Measurements from ENCODE around the gene THSD7B. TPM values are rescaled to one million over a fixed set of nuclear protein-coding genes. Genes with fewer than 3 reads are reported as not detected.

THSD7B gene
- total and polyA plus RNA-seq, 9 of the 15 experiments (the other 6 are each of a cell fraction or from before 2014, with no cell fraction given), result not detected

DNA sequence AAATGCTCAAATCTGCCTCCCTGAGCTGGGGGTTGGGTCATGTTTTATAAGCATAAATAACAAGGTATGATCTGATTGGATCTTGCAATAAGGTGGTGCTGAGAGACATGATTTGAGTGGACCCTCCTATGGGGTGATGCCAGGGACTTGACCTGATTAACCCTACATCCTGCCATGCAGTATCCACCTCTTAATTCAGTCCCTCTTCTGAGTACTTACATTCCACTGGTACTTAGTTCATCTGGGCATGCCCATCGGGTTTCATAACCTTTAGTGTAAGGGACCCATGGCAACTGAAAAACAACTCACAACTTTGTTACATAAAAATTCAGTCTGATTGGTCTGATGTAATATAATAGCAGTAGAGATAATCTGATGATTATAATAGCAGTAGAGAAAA lies 801.0 kb downstream of the THSD7B start:
- CTCF ChIA-PET (ENCODE audit: low intra/inter-chr PET ratio), result no interaction called here
- FAIRE-seq, result no peak
- BruUV-seq (replicated peaks), result no TSS peak

DNA sequence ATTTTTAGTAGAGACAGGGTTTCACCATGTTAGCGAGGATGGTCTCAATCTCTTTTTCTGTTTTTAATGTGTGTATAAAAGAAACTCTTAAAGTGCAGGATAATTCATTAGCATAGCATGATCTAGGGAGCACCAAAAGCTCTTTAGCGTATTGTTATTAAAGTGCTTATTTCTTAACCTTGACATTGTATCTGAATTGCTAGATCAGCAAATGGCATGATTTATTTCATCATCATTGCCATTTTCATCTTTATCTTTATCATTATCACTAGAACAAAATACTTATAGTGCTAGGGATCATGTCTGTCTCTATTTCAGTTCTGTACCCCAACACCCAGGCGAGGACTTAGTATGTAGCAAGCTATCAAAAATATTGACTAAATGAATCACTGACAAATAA lies 805.1 kb downstream of the THSD7B start:
- no peaks in the 10 kb centered on the region for H4K20me1 ChIP-seq (replicated peaks; ENCODE audit: control insufficient read depth, insufficient read depth, low read length)
- ATAC-seq, result no peak
- no peak for FAIRE-seq
- intact Hi-C loops (cut with micrococcal nuclease), result no loop called here
- no peaks in the 10 kb centered on the region for H3K36me3 ChIP-seq (ENCODE audit: control insufficient read depth, insufficient read depth, low read length)
- CTCF ChIA-PET (ENCODE audit: low intra/inter-chr PET ratio), result no interaction called here
- no peaks in the 10 kb centered on the region for H3K4me1 ChIP-seq (replicated peaks in 1 of 2; ENCODE audit: control insufficient read depth in 2 of 2, insufficient read depth in 2 of 2, low read length in 2 of 2)
- DNase-seq (ENCODE audit: extremely low read depth in 1 of 4, low spot score in 3 of 4), result no peak
- no peak overlapping the region for H3K27ac ChIP-seq (ENCODE audit: extremely low read depth, low read depth, low read length)
- POLR2A ChIA-PET, result interaction anchor here (0.6 kb wide), 1 partner anchor 935 kb away, joined by 3 read pairs; no protein-coding TSS in a partner anchor
- peaks cover 4% of the 10 kb centered on the region; the same call in 1 of the 2 replicates for H3K9me3 ChIP-seq (replicated peaks; ENCODE audit: control insufficient read depth, insufficient read depth, low read depth, low read length)
- no peak overlapping the region for H2AFZ ChIP-seq (ENCODE audit: low read depth, low read length)
- WGBS (ENCODE audit: insufficient coverage, low coverage, missing lambda C conversion rate), result 4% methylated on average over 3 of the region's 3 CpGs
- no peak overlapping the region for H3K4me3 ChIP-seq
- in situ Hi-C loops (cut with MboI), result no loop called here
- H3K4me2 ChIP-seq (ENCODE audit: insufficient read depth, low read length), result no peak overlapping the region
- no peaks in the 10 kb centered on the region for H3K79me2 ChIP-seq (ENCODE audit: control insufficient read depth, insufficient read depth, low read length)
- H3K27me3 ChIP-seq (ENCODE audit: control insufficient read depth in 2 of 2, insufficient read depth in 2 of 2, low read length in 2 of 2), result no peaks in the 10 kb centered on the region
- no TSS peak for BruUV-seq (replicated peaks)
- H3K9me1 ChIP-seq (ENCODE audit: control insufficient read depth, insufficient read depth, low read length), result no peaks in the 10 kb centered on the region
- no peak overlapping the region for H3K9ac ChIP-seq (ENCODE audit: insufficient read depth in 1 of 2, low read depth in 2 of 2, low read length in 2 of 2)
- TF ChIP-seq ZNF282 (CRISPR knock-in tag; IDR thresholded peaks at IDR 0.05), result no peak
- no peak for TF ChIP-seq ARNT (IDR thresholded peaks at IDR 0.05)
- no peak for TF ChIP-seq ZNF764 (CRISPR knock-in tag; IDR thresholded peaks at IDR 0.05; ENCODE audit: low read depth)
- TF ChIP-seq, protein P1, sequence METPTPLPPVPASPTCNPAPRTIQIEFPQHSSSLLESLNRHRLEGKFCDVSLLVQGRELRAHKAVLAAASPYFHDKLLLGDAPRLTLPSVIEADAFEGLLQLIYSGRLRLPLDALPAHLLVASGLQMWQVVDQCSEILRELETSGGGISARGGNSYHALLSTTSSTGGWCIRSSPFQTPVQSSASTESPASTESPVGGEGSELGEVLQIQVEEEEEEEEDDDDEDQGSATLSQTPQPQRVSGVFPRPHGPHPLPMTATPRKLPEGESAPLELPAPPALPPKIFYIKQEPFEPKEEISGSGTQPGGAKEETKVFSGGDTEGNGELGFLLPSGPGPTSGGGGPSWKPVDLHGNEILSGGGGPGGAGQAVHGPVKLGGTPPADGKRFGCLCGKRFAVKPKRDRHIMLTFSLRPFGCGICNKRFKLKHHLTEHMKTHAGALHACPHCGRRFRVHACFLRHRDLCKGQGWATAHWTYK (CRISPR knock-in tag; IDR thresholded peaks at IDR 0.05), result no peak
- TF ChIP-seq, protein P2, sequence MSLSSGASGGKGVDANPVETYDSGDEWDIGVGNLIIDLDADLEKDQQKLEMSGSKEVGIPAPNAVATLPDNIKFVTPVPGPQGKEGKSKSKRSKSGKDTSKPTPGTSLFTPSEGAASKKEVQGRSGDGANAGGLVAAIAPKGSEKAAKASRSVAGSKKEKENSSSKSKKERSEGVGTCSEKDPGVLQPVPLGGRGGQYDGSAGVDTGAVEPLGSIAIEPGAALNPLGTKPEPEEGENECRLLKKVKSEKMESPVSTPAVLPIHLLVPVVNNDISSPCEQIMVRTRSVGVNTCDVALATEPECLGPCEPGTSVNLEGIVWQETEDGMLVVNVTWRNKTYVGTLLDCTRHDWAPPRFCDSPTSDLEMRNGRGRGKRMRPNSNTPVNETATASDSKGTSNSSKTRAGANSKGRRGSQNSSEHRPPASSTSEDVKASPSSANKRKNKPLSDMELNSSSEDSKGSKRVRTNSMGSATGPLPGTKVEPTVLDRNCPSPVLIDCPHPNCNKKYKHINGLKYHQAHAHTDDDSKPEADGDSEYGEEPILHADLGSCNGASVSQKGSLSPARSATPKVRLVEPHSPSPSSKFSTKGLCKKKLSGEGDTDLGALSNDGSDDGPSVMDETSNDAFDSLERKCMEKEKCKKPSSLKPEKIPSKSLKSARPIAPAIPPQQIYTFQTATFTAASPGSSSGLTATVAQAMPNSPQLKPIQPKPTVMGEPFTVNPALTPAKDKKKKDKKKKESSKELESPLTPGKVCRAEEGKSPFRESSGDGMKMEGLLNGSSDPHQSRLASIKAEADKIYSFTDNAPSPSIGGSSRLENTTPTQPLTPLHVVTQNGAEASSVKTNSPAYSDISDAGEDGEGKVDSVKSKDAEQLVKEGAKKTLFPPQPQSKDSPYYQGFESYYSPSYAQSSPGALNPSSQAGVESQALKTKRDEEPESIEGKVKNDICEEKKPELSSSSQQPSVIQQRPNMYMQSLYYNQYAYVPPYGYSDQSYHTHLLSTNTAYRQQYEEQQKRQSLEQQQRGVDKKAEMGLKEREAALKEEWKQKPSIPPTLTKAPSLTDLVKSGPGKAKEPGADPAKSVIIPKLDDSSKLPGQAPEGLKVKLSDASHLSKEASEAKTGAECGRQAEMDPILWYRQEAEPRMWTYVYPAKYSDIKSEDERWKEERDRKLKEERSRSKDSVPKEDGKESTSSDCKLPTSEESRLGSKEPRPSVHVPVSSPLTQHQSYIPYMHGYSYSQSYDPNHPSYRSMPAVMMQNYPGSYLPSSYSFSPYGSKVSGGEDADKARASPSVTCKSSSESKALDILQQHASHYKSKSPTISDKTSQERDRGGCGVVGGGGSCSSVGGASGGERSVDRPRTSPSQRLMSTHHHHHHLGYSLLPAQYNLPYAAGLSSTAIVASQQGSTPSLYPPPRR (CRISPR knock-in tag; IDR thresholded peaks at IDR 0.05; ENCODE audit: borderline replicate concordance), result no peak
- no peak for TF ChIP-seq KDM5B (IDR thresholded peaks at IDR 0.05; ENCODE audit: insufficient replicate concordance, low read depth, low read length)

More for the DNA sequence above, 801.0 kb downstream of the THSD7B start:
- Histone ChIP-seq H3K9me1 (ENCODE audit: control insufficient read depth, insufficient read depth, low read length) (no peaks in the 10 kb centered on the region), H3K4me2 (ENCODE audit: insufficient read depth, low read length) (no peak overlapping the region), H3K9ac (ENCODE audit: insufficient read depth in 1 of 2, low read depth in 2 of 2, low read length in 2 of 2) (no peak overlapping the region), H3K36me3 (ENCODE audit: control insufficient read depth, insufficient read depth, low read length) (no peaks in the 10 kb centered on the region), H3K27me3 (ENCODE audit: control insufficient read depth in 2 of 2, insufficient read depth in 2 of 2, low read length in 2 of 2) (no peaks in the 10 kb centered on the region), H3K4me3 (no peak overlapping the region), H3K27ac (ENCODE audit: extremely low read depth, low read depth, low read length) (no peak overlapping the region), H3K9me3 (replicated peaks; ENCODE audit: control insufficient read depth, insufficient read depth, low read depth, low read length) (no peaks in the 10 kb centered on the region; the same call in 1 of the 2 replicates), H3K4me1 (replicated peaks in 1 of 2; ENCODE audit: control insufficient read depth in 2 of 2, insufficient read depth in 2 of 2, low read length in 2 of 2) (no peaks in the 10 kb centered on the region), H2AFZ (ENCODE audit: low read depth, low read length) (no peak overlapping the region), H3K79me2 (ENCODE audit: control insufficient read depth, insufficient read depth, low read length) (no peaks in the 10 kb centered on the region), H4K20me1 (replicated peaks; ENCODE audit: control insufficient read depth, insufficient read depth, low read length) (no peaks in the 10 kb centered on the region)
- in situ Hi-C loops (cut with MboI), result no loop called here
- TF ChIP-seq, protein P3, sequence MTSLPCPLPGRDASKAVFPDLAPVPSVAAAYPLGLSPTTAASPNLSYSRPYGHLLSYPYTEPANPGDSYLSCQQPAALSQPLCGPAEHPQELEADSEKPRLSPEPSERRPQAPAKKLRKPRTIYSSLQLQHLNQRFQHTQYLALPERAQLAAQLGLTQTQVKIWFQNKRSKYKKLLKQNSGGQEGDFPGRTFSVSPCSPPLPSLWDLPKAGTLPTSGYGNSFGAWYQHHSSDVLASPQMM (CRISPR knock-in tag; IDR thresholded peaks at IDR 0.05), result no peak
- POLR2A ChIA-PET, result no interaction called here
- DNase-seq (ENCODE audit: extremely low read depth in 1 of 4, low spot score in 3 of 4) (no peak), ATAC-seq (no peak)
- intact Hi-C loops (cut with micrococcal nuclease), result no loop called here
- 0% methylated on average over 1 of the region's 1 CpG for WGBS (ENCODE audit: insufficient coverage, low coverage, missing lambda C conversion rate)

All from K562 (cell line).